Measurements from ENCODE around the gene TRDMT1.

TRDMT1 gene

GRCh38 chr10:17213646-17214349, 12.3 kb upstream of the TRDMT1 start:
- intact Hi-C loops (cut with DNase I), result no loop called here
- DNase-seq, result no peak

- no peak for DNase-seq
- intact Hi-C loops (cut with DNase I), result no loop called here
These were observed 11.3 kb upstream of the TRDMT1 start for GRCh38 chr10:17212802-17213221.

- DNase-seq, result no peak
- intact Hi-C loops (cut with DNase I), result no loop called here
These were observed 8.9 kb upstream of the TRDMT1 start for GRCh38 chr10:17210361-17210760.

GRCh38 chr10:17209881-17210280, 8.4 kb upstream of the TRDMT1 start:
- DNase-seq, result no peak
- intact Hi-C loops (cut with DNase I), result no loop called here

- intact Hi-C loops (cut with DNase I), result no loop called here
- DNase-seq, result no peak
These were observed 7.8 kb upstream of the TRDMT1 start for GRCh38 chr10:17209302-17209701.

GRCh38 chr10:17208476-17208875, 7.0 kb upstream of the TRDMT1 start:
- intact Hi-C loops (cut with DNase I), result no loop called here

GRCh38 chr10:17206210-17206709, 4.8 kb upstream of the TRDMT1 start:
- intact Hi-C loops (cut with DNase I), result no loop called here
- no peak for DNase-seq

More at GRCh38 chr10:17208476-17208875, 7.0 kb upstream of the TRDMT1 start:
- DNase-seq, result no peak

- no peak for DNase-seq
- intact Hi-C loops (cut with DNase I), result no loop called here
These were observed 1.9 kb upstream of the TRDMT1 start for GRCh38 chr10:17203416-17203815.

- DNase-seq, result no peak
- intact Hi-C loops (cut with DNase I), result no loop called here
These were observed 1.5 kb upstream of the TRDMT1 start for GRCh38 chr10:17202999-17203398.

GRCh38 chr10:17202506-17202905, 1.0 kb upstream of the TRDMT1 start:
- intact Hi-C loops (cut with DNase I), result no loop called here
- no peak for DNase-seq

GRCh38 chr10:17201794-17202116, 283 bp upstream of the TRDMT1 start:
- no peak for DNase-seq
- intact Hi-C loops (cut with DNase I), result no loop called here

- DNase-seq, result no peak
- intact Hi-C loops (cut with DNase I), result no loop called here
These were observed 1.2 kb downstream of the TRDMT1 start for GRCh38 chr10:17200001-17200911.

- intact Hi-C loops (cut with DNase I), result no loop called here
- no peak for DNase-seq
These were observed 2.1 kb downstream of the TRDMT1 start for GRCh38 chr10:17199351-17199804.

GRCh38 chr10:17196573-17196972, 4.9 kb downstream of the TRDMT1 start:
- intact Hi-C loops (cut with DNase I), result no loop called here
- no peak for DNase-seq

- intact Hi-C loops (cut with DNase I), result no loop called here
- no peak for DNase-seq
These were observed 5.4 kb downstream of the TRDMT1 start for GRCh38 chr10:17196045-17196444.

GRCh38 chr10:17195083-17195482, 6.4 kb downstream of the TRDMT1 start:
- DNase-seq, result no peak
- intact Hi-C loops (cut with DNase I), result no loop called here

- intact Hi-C loops (cut with DNase I), result no loop called here
- DNase-seq, result no peak
These were observed 10.9 kb downstream of the TRDMT1 start for GRCh38 chr10:17190602-17191001.

- intact Hi-C loops (cut with DNase I), result no loop called here
- DNase-seq, result no peak
These were observed 12.8 kb downstream of the TRDMT1 start for GRCh38 chr10:17188644-17189172.

GRCh38 chr10:17185873-17186272, 15.6 kb downstream of the TRDMT1 start:
- intact Hi-C loops (cut with DNase I), result no loop called here
- DNase-seq, result peak in 1 of 10 donors; percentile 29

- intact Hi-C loops (cut with DNase I), result no loop called here
- DNase-seq, result no peak
These were observed 18.4 kb downstream of the TRDMT1 start for GRCh38 chr10:17183110-17183509.

- no peak for DNase-seq
- intact Hi-C loops (cut with DNase I), result no loop called here
These were observed 19.7 kb downstream of the TRDMT1 start for GRCh38 chr10:17181751-17182150.
